DND-41 (cell line): Measurements from ENCODE around the gene GPR75.

Source experiments
- ATAC-seq: fragments of 200-7000 bp; cut with Tn5 transposase; 3 replicates; pipeline ENCODE4 v1.9.1; 2021; ENCODE audit warnings: low read depth; ENCODE audit not compliant: insufficient read depth
- DNase-seq: peaks from one replicate; pipeline ENCODE4 v3.0.0-alpha.2; 2020
- H2AFZ ChIP-seq: 2 replicates; pipeline ENCODE4 v1.6.0; 2012; ENCODE audit warnings: low read depth, low read length
- H3K27ac ChIP-seq: 2 replicates; pipeline ENCODE4 v1.5.1; 2012; ENCODE audit warnings: low read length, inconsistent platforms
- H3K27me3 ChIP-seq: fragments of 200-600 bp; sonication (generic); 2 replicates; pipeline ENCODE4 v1.6.0; 2012; ENCODE audit warnings: low read length, mild to moderate bottlenecking, inconsistent platforms; ENCODE audit not compliant: insufficient read depth, poor library complexity
- H3K36me3 ChIP-seq: 2 replicates; pipeline ENCODE4 v1.5.1; 2012; ENCODE audit warnings: low read length, inconsistent platforms; ENCODE audit not compliant: insufficient read depth
- H3K4me1 ChIP-seq: 2 replicates; pipeline ENCODE4 v1.5.1; 2012; ENCODE audit warnings: mild to moderate bottlenecking, low read length; ENCODE audit not compliant: insufficient read depth
- H3K4me2 ChIP-seq: 2 replicates; pipeline ENCODE4 v1.6.0; 2012; ENCODE audit warnings: mild to moderate bottlenecking, moderate library complexity, low read length, inconsistent platforms; ENCODE audit not compliant: insufficient read depth
- H3K4me3 ChIP-seq, 2 experiments: fragments of 200-600 bp in 1 of 2; shearing (Covaris generic) in 1 of 2; 2 replicates each; pipeline ENCODE4 v1.5.1; 2012 to 2016; ENCODE audit warnings: inconsistent platforms in 2 of 2, low read length in 2 of 2, mild to moderate bottlenecking in 2 of 2, low read depth in 1 of 2, moderate library complexity in 1 of 2
- H3K79me2 ChIP-seq: 2 replicates; pipeline ENCODE4 v1.6.0; 2012; ENCODE audit warnings: low read length, inconsistent platforms; ENCODE audit not compliant: insufficient read depth
- H3K9ac ChIP-seq: 2 replicates; pipeline ENCODE4 v1.6.0; 2012; ENCODE audit warnings: low read depth, mild to moderate bottlenecking, inconsistent platforms, low read length, moderate library complexity
- H3K9me3 ChIP-seq: 2 replicates; pipeline ENCODE4 v1.5.1; 2012; ENCODE audit warnings: low read length, moderate library complexity, mild to moderate bottlenecking, inconsistent platforms; ENCODE audit not compliant: insufficient read depth, severe bottlenecking
- H4K20me1 ChIP-seq: 2 replicates; pipeline ENCODE4 v1.6.0; 2012; ENCODE audit warnings: low read length; ENCODE audit not compliant: insufficient read depth
- CTCF ChIP-seq: IDR thresholded peaks from 2 replicates; pipeline ENCODE4 v1.5.1; 2012; ENCODE audit warnings: borderline replicate concordance, low read length, moderate library complexity, mild to moderate bottlenecking; ENCODE audit not compliant: poor library complexity, severe bottlenecking; ENCODE audit errors: extremely low read depth
- EZH2 ChIP-seq: IDR thresholded peaks from 3 replicates; pipeline ENCODE4 v1.6.1; 2012; ENCODE audit warnings: borderline replicate concordance, low read depth, mild to moderate bottlenecking, moderate library complexity, low read length, inconsistent platforms; ENCODE audit not compliant: severe bottlenecking

GPR75 gene

GRCh38 chr2:53886406-53887280, 26.9 kb upstream of the GPR75 start:
- no peaks in the 10 kb centered on the region for H3K27me3 ChIP-seq
- H4K20me1 ChIP-seq, result no peaks in the 10 kb centered on the region
- peaks cover 91% of the 10 kb centered on the region for H3K36me3 ChIP-seq
- ATAC-seq, result no peak
- no peak overlapping the region for H3K27ac ChIP-seq
- H3K79me2 ChIP-seq, result no peaks in the 10 kb centered on the region
- H2AFZ ChIP-seq, result no peak overlapping the region
- DNase-seq, result no peak
- no peaks in the 10 kb centered on the region for H3K9me3 ChIP-seq
- TF ChIP-seq CTCF (no peak), EZH2 (no peak)
- H3K4me3 ChIP-seq, result no peak overlapping the region
- no peak overlapping the region for H3K9ac ChIP-seq
- H3K4me2 ChIP-seq, result no peak overlapping the region
- no peaks in the 10 kb centered on the region for H3K4me1 ChIP-seq

GRCh38 chr2:53884883-53885282, 25.1 kb upstream of the GPR75 start:
- no peak overlapping the region for H3K4me3 ChIP-seq
- H3K9ac ChIP-seq, result no peak overlapping the region
- no peaks in the 10 kb centered on the region for H4K20me1 ChIP-seq
- ATAC-seq, result no peak
- H3K79me2 ChIP-seq, result no peaks in the 10 kb centered on the region
- DNase-seq, result no peak
- no peaks in the 10 kb centered on the region for H3K4me1 ChIP-seq
- H3K27ac ChIP-seq, result no peak overlapping the region
- H3K4me2 ChIP-seq, result no peak overlapping the region
- H2AFZ ChIP-seq, result no peak overlapping the region
- H3K9me3 ChIP-seq, result no peaks in the 10 kb centered on the region
- H3K36me3 ChIP-seq, result peaks cover 91% of the 10 kb centered on the region
- TF ChIP-seq CTCF (no peak), EZH2 (no peak)
- no peaks in the 10 kb centered on the region for H3K27me3 ChIP-seq

GRCh38 chr2:53881986-53882385, 22.2 kb upstream of the GPR75 start:
- H3K9ac ChIP-seq, result no peak overlapping the region
- no peaks in the 10 kb centered on the region for H3K79me2 ChIP-seq
- DNase-seq, result no peak
- TF ChIP-seq EZH2 (no peak), CTCF (no peak)
- no peaks in the 10 kb centered on the region for H3K4me1 ChIP-seq
- no peaks in the 10 kb centered on the region for H4K20me1 ChIP-seq
- no peak overlapping the region for H3K4me3 ChIP-seq
- H3K36me3 ChIP-seq, result peaks cover 77% of the 10 kb centered on the region
- H2AFZ ChIP-seq, result no peak overlapping the region
- H3K27ac ChIP-seq, result no peak overlapping the region
- H3K4me2 ChIP-seq, result no peak overlapping the region
- ATAC-seq, result no peak
- H3K27me3 ChIP-seq, result no peaks in the 10 kb centered on the region
- H3K9me3 ChIP-seq, result no peaks in the 10 kb centered on the region
